Lower lobe of right lung (tissue), 2 donors: ENCODE data around the gene OR10G7. TPM values are rescaled to one million over a fixed set of nuclear protein-coding genes. Genes with fewer than 3 reads are reported as not detected.

Source experiments
- ATAC-seq, 2 donors: fragments of 200-7000 bp; cut with Tn5 transposase; one replicate each; pipeline ENCODE4 v1.9.1; 2020 to 2022; ENCODE audit warnings: mild to moderate bottlenecking in 2 of 2, moderate library complexity in 2 of 2
- DNase-seq: peaks from one replicate; pipeline ENCODE4 v3.0.0-alpha.2; 2020
- H3K27ac ChIP-seq: fragments of 200-600 bp; one replicate; pipeline ENCODE4 v1.8.0; 2022
- H3K27me3 ChIP-seq: fragments of 200-600 bp; one replicate; pipeline ENCODE4 v1.8.0; 2022; ENCODE audit warnings: low read depth
- H3K36me3 ChIP-seq: fragments of 200-600 bp; one replicate; pipeline ENCODE4 v1.8.0; 2022; ENCODE audit warnings: mild to moderate bottlenecking
- H3K4me1 ChIP-seq: fragments of 200-600 bp; one replicate; pipeline ENCODE4 v1.8.0; 2022
- H3K4me3 ChIP-seq: fragments of 200-600 bp; one replicate; pipeline ENCODE4 v1.8.0; 2022; ENCODE audit warnings: mild to moderate bottlenecking
- H3K9me3 ChIP-seq: fragments of 200-600 bp; one replicate; pipeline ENCODE4 v1.8.0; 2022
- intact Hi-C: fragments of 100-400 bp; cut with DNase I; formaldehyde crosslinking; loops from one replicate; pipeline ENCODE4 v1.11.0; 2022
- total RNA-seq: library from RNA; stranded (reverse); fragmentation: NEBNext Ultra II Directional; extraction: Animal tissue kit (Norgen Biotek cat#: 25700); gene quantifications from one replicate; pipeline ENCODE4 v1.2.1, GENCODE V29; 2021
- TF ChIP-seq, protein P1 (sequence below): fragments of 200-600 bp; IDR thresholded peaks from one replicate; pipeline ENCODE4 v1.8.0; 2022; ENCODE audit warnings: antibody characterized with exemption, mild to moderate bottlenecking
- donor health status: DM: no; HTN: yes; CAD: no; lungs with severe emphysema.

OR10G7 gene
- total RNA-seq, 1 donor from 2014 or later = not detected

DNA sequence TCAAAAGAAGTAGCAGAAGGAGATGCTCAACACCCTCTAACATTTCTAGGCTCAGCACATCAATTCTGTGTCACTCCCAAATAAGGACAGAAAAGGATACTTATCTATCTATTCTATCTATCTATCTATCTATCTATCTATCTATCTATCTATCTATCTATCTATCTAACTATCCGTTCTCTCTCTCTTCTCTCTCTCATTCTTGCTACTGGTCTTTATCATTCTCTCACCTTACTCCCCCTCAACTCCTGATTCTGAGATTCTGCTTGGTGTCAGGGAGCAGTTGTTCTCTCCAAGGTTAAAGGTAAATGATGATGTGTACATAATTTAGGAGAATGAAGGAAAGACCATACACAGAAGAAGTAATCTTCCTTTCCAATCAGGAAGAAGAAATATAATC is 46.0 kb downstream of the OR10G7 start, which contains the start of gene OR10G6:
OR10G6 (minus strand) TSS at position 43 of the 400 bp plus-strand sequence; CDS start at position 43, 0 bp downstream.
- TF ChIP-seq, protein P1, sequence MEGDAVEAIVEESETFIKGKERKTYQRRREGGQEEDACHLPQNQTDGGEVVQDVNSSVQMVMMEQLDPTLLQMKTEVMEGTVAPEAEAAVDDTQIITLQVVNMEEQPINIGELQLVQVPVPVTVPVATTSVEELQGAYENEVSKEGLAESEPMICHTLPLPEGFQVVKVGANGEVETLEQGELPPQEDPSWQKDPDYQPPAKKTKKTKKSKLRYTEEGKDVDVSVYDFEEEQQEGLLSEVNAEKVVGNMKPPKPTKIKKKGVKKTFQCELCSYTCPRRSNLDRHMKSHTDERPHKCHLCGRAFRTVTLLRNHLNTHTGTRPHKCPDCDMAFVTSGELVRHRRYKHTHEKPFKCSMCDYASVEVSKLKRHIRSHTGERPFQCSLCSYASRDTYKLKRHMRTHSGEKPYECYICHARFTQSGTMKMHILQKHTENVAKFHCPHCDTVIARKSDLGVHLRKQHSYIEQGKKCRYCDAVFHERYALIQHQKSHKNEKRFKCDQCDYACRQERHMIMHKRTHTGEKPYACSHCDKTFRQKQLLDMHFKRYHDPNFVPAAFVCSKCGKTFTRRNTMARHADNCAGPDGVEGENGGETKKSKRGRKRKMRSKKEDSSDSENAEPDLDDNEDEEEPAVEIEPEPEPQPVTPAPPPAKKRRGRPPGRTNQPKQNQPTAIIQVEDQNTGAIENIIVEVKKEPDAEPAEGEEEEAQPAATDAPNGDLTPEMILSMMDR = no peak
- H3K27me3 ChIP-seq = no peaks in the 10 kb centered on the region

More for the DNA sequence above, 46.0 kb downstream of the OR10G7 start, which contains the start of gene OR10G6:
- ATAC-seq = no peak
- no peaks in the 10 kb centered on the region for H3K36me3 ChIP-seq
- intact Hi-C loops = no loop called here
- DNase-seq = no peak
- no peaks in the 10 kb centered on the region for H3K4me1 ChIP-seq
- H3K9me3 ChIP-seq = no peaks in the 10 kb centered on the region
- no peak within 1 kb of the TSS for H3K27ac ChIP-seq
- no peak within 1 kb of the TSS for H3K4me3 ChIP-seq

Other genes starting within 250 kb of the OR10G7 start
- not detected for gene OR6M1, start 235.0 kb downstream of the OR10G7 start, total RNA-seq
- not detected for gene TMEM225, start 155.7 kb downstream of the OR10G7 start, total RNA-seq
- gene OR8D4, start 139.2 kb downstream of the OR10G7 start, total RNA-seq = not detected
- not detected for gene OR4D5, start 101.7 kb downstream of the OR10G7 start, total RNA-seq
- not detected for gene OR6T1, start 97.5 kb downstream of the OR10G7 start, total RNA-seq
- gene OR10S1, start 63.5 kb downstream of the OR10G7 start, total RNA-seq = not detected
- gene OR10G6, start 46.2 kb downstream of the OR10G7 start, total RNA-seq = not detected
- not detected for gene OR10G4, start 28.3 kb downstream of the OR10G7 start, total RNA-seq
- gene OR10G9, start 18.3 kb downstream of the OR10G7 start, total RNA-seq = not detected
- not detected for gene OR10G8, start 14.5 kb downstream of the OR10G7 start, total RNA-seq
- gene VWA5A, start 74.1 kb upstream of the OR10G7 start, total RNA-seq = 37.9 TPM
- not detected for gene OR10D3, start 142.0 kb upstream of the OR10G7 start, total RNA-seq
- gene OR8G1, start 199.8 kb upstream of the OR10G7 start, total RNA-seq = not detected
- 0.35 TPM for gene OR8G5, start 215.1 kb upstream of the OR10G7 start, total RNA-seq